Keratinocyte (primary cell): Measurements from ENCODE around the gene RAB14. TPM values are rescaled to one million over a fixed set of nuclear protein-coding genes. Genes with fewer than 3 reads are reported as not detected.

ENCODE experiments used
- DNase-seq: peaks from one replicate; pipeline ENCODE4 v3.0.0-alpha.2; 2011; ENCODE audit warnings: low read depth, missing footprints, low spot score
- FAIRE-seq: peaks from 2 replicates; lab custom pipeline; 2011; peaks lifted over from hg19 to GRCh38; lab: Jason Lieb, UNC
- H2AFZ ChIP-seq: 2 replicates; pipeline ENCODE4 v1.6.0; 2012; ENCODE audit warnings: low read length, control low read depth, inconsistent platforms; ENCODE audit not compliant: control insufficient read depth
- H3K27ac ChIP-seq: 2 replicates; pipeline ENCODE4 v1.5.1; 2011; ENCODE audit warnings: low read length; ENCODE audit not compliant: control insufficient read depth, insufficient read depth
- H3K27me3 ChIP-seq: 3 replicates; pipeline ENCODE4 v1.6.0; 2011; ENCODE audit warnings: low read length; ENCODE audit not compliant: control insufficient read depth, insufficient read depth; ENCODE audit errors: extremely low read depth
- H3K36me3 ChIP-seq, 2 experiments: 2 replicates in 1 of 2; 3 replicates in 1 of 2; pipeline ENCODE4 v1.5.1; 2011; ENCODE audit warnings: low read length in 2 of 2, mild to moderate bottlenecking in 1 of 2; ENCODE audit not compliant: control insufficient read depth in 2 of 2, insufficient read depth in 2 of 2; ENCODE audit errors: extremely low read depth in 1 of 2
- H3K4me1 ChIP-seq: 3 replicates; pipeline ENCODE4 v1.5.1; 2011; ENCODE audit warnings: low read length; ENCODE audit not compliant: control insufficient read depth, insufficient read depth; ENCODE audit errors: extremely low read depth
- H3K4me2 ChIP-seq: 3 replicates; pipeline ENCODE4 v1.6.0; 2011; ENCODE audit warnings: low read depth, low read length; ENCODE audit not compliant: control insufficient read depth, insufficient read depth; ENCODE audit errors: extremely low read depth
- H3K4me3 ChIP-seq, 3 experiments: fragments of 200-600 bp in 1 of 3; sonication (generic) in 1 of 3; 2 replicates in 2 of 3; 3 replicates in 1 of 3; pipeline ENCODE4 v1.5.1; 2011 to 2016; ENCODE audit warnings: low read length in 3 of 3, mild to moderate bottlenecking in 3 of 3, control low read depth in 2 of 3, inconsistent platforms in 1 of 3, low read depth in 1 of 3, mixed read lengths in 1 of 3, mixed run types in 1 of 3, moderate library complexity in 1 of 3; ENCODE audit not compliant: control insufficient read depth in 2 of 3, insufficient read depth in 2 of 3; ENCODE audit errors: extremely low read depth in 1 of 3
- H3K79me2 ChIP-seq: 2 replicates; pipeline ENCODE4 v1.6.0; 2012; ENCODE audit warnings: low read length; ENCODE audit not compliant: control insufficient read depth, insufficient read depth
- H3K9ac ChIP-seq: 3 replicates; pipeline ENCODE4 v1.6.0; 2011; ENCODE audit warnings: low read length; ENCODE audit not compliant: control insufficient read depth, insufficient read depth; ENCODE audit errors: extremely low read depth
- H3K9me1 ChIP-seq: 3 replicates; pipeline ENCODE4 v1.6.0; 2011; ENCODE audit warnings: low read length; ENCODE audit not compliant: control insufficient read depth, insufficient read depth; ENCODE audit errors: extremely low read depth
- H3K9me3 ChIP-seq: 2 replicates; pipeline ENCODE4 v1.5.1; 2012; ENCODE audit warnings: low read depth, low read length; ENCODE audit not compliant: control insufficient read depth
- H4K20me1 ChIP-seq: 3 replicates; pipeline ENCODE4 v1.6.0; 2011; ENCODE audit warnings: low read length; ENCODE audit not compliant: control insufficient read depth, insufficient read depth; ENCODE audit errors: extremely low read depth
- EZH2 ChIP-seq: IDR thresholded peaks from one replicate; pipeline ENCODE4 v1.6.1; 2012; ENCODE audit warnings: inconsistent platforms, mild to moderate bottlenecking, low read length, moderate library complexity
- dilution Hi-C: fragments of 300-500 bp; cut with MboI; formaldehyde crosslinking; loops from one replicate; pipeline ENCODE4 v1.7.0; 2020; ENCODE audit warnings: low sequenced_read_pairs; ENCODE audit not compliant: extremely low pct_ligation_motif_present
- polyA plus RNA-seq, 5 experiments: library from polyadenylated mRNA; depleted of rRNA in 3 of 5; stranded (reverse) in 3 of 5; stranded (forward) in 1 of 5; unstranded in 1 of 5; fragments of >200 nt; gene quantifications; 1 replicate in 1 of 5; 2 replicates in 3 of 5; 3 replicates in 1 of 5; pipeline versions ENCODE4 v1.2.1 to v1.2.3, GENCODE V29; 2011 to 2012; ENCODE audit warnings: missing spikeins in 2 of 5, low read depth in 1 of 5, low replicate concordance in 1 of 5
- TF ChIP-seq, protein P1 (sequence below), 3 experiments: IDR thresholded peaks in 1 of 3; conservative IDR thresholded peaks in 1 of 3; optimal IDR thresholded peaks in 1 of 3; 2 replicates in 2 of 3; 3 replicates in 1 of 3; pipeline versions ENCODE3 to v1.5.1; 2011; ENCODE audit warnings: low read length in 3 of 3, mild to moderate bottlenecking in 3 of 3, moderate library complexity in 2 of 3, control low read depth in 1 of 3, inconsistent platforms in 1 of 3; ENCODE audit not compliant: insufficient read depth in 2 of 3; ENCODE audit errors: extremely low read depth in 1 of 3

The RAB14 gene
- polyA plus RNA-seq, 1 donor (not counting 4 experiments of a cell fraction or from before 2014, with no cell fraction given), result 42.8 TPM

DNA sequence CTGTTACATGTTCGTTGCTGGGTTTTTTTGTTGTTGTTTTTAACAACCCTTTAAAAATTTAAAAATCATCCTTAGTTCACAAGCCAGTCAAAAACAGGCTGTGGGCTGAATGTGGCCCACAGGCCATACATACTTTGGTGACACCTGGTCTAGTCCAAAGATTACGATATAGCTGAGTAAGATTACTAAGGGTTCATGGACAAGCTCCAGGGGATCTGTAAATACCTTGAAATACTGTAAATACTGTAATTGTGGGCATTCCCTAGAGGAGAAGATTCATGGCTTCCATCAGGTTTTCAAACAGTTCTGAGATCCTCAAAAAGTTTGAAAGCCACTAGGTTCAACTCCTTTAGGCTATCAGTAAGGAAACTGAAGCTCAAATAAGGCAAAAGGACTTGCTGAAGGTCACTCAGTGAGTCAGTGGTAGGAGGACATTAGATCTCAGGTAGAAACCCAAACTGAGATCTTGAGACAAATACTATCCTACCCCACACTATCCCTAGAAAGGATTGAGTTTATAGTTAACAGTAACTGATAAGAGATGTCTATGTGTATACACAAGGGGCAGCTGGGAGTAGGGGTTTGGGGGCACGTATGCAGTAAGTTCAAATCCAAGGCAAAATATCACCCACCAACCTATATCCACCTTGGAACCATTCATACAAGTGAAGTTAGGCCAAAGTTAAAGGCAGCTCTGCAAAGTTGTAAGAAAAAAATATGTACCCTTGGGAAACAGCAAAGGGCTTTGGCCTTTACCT lies 17.8 kb downstream of the RAB14 start:
- DNase-seq (no peak), FAIRE-seq (no peak)
- TF ChIP-seq, protein P1, sequence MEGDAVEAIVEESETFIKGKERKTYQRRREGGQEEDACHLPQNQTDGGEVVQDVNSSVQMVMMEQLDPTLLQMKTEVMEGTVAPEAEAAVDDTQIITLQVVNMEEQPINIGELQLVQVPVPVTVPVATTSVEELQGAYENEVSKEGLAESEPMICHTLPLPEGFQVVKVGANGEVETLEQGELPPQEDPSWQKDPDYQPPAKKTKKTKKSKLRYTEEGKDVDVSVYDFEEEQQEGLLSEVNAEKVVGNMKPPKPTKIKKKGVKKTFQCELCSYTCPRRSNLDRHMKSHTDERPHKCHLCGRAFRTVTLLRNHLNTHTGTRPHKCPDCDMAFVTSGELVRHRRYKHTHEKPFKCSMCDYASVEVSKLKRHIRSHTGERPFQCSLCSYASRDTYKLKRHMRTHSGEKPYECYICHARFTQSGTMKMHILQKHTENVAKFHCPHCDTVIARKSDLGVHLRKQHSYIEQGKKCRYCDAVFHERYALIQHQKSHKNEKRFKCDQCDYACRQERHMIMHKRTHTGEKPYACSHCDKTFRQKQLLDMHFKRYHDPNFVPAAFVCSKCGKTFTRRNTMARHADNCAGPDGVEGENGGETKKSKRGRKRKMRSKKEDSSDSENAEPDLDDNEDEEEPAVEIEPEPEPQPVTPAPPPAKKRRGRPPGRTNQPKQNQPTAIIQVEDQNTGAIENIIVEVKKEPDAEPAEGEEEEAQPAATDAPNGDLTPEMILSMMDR (optimal IDR thresholded peaks at IDR 0.05 in 1 of 3, IDR thresholded peaks at IDR 0.05 in 1 of 3, conservative IDR thresholded peaks at IDR 0.05 in 1 of 3; ENCODE audit: extremely low read depth in 1 of 3, insufficient read depth in 2 of 3, low read length in 3 of 3), result no peak
- no peak for TF ChIP-seq EZH2
- no peak overlapping the region for H2AFZ ChIP-seq
- peaks cover 59% of the 10 kb centered on the region for H3K79me2 ChIP-seq
- H3K9ac ChIP-seq, result no peak overlapping the region
- H3K9me1 ChIP-seq, result no peaks in the 10 kb centered on the region
- no peaks in the 10 kb centered on the region for H3K27me3 ChIP-seq
- no peak overlapping the region for H3K4me3 ChIP-seq
- H3K36me3 ChIP-seq, result peaks cover 22 to 34% of the 10 kb centered on the region in 2 experiments
- dilution Hi-C loops, result no loop called here
- H3K27ac ChIP-seq, result no peak overlapping the region
- H3K4me2 ChIP-seq, result no peak overlapping the region
- no peaks in the 10 kb centered on the region for H4K20me1 ChIP-seq
- peaks cover 9% of the 10 kb centered on the region for H3K4me1 ChIP-seq
- no peaks in the 10 kb centered on the region for H3K9me3 ChIP-seq

DNA sequence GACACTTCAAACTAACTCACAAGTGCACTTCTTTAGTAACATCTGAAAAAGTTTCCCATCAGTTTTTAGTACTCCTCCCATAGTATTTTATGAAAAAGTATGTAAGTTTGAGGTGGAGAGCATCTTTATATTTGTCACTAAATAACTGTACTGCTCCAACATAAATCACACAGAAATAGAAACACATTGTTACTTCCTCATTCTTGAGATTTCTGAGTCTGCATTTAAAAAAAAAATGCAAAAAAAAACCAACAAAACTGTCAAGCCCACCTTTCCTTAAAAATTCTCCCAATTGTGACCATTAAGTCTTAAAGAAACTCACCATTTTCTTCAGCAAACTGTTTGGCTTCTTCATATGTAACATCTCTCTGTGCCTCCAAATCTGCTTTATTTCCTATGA lies 18.7 kb downstream of the RAB14 start:
- dilution Hi-C loops, result no loop called here
- H3K4me2 ChIP-seq, result no peak overlapping the region
- H3K4me1 ChIP-seq, result peaks cover 3% of the 10 kb centered on the region
- no peaks in the 10 kb centered on the region for H3K9me3 ChIP-seq
- TF ChIP-seq, protein P1 (optimal IDR thresholded peaks at IDR 0.05 in 1 of 3, IDR thresholded peaks at IDR 0.05 in 1 of 3, conservative IDR thresholded peaks at IDR 0.05 in 1 of 3; ENCODE audit: extremely low read depth in 1 of 3, insufficient read depth in 2 of 3, low read length in 3 of 3), result no peak
- TF ChIP-seq EZH2, result no peak
- no peak for FAIRE-seq
- no peak for DNase-seq
- no peaks in the 10 kb centered on the region for H3K9me1 ChIP-seq
- no peak overlapping the region for H3K4me3 ChIP-seq
- H3K79me2 ChIP-seq, result peaks cover 51% of the 10 kb centered on the region
- H3K27ac ChIP-seq, result no peak overlapping the region
- no peak overlapping the region for H2AFZ ChIP-seq
- H3K9ac ChIP-seq, result no peak overlapping the region
- no peaks in the 10 kb centered on the region for H3K27me3 ChIP-seq
- H4K20me1 ChIP-seq, result no peaks in the 10 kb centered on the region
- H3K36me3 ChIP-seq, result peaks cover 22 to 37% of the 10 kb centered on the region in 2 experiments
